HG03159 (cell line): ENCODE data around the gene TMEM37.

Experiments
- ATAC-seq: cut with Tn5 transposase; IDR thresholded peaks from one replicate; pipeline ENCODE4 v1.9.1; 2021; ENCODE audit warnings: mild to moderate bottlenecking, moderate library complexity; ENCODE audit not compliant: unreplicated experiment

The TMEM37 gene

GRCh38 chr2:119475857-119476244 is 44.2 kb downstream of the TMEM37 start:
- ATAC-seq: no peak

GRCh38 chr2:119476301-119477112 is 44.9 kb downstream of the TMEM37 start:
- peak; percentile 70 for ATAC-seq

GRCh38 chr2:119477113-119477505 is 45.5 kb downstream of the TMEM37 start:
- no peak for ATAC-seq

- no peak for ATAC-seq
Measured at GRCh38 chr2:119478188-119478977, 46.7 kb downstream of the TMEM37 start.

GRCh38 chr2:119478978-119479295 is 47.3 kb downstream of the TMEM37 start:
- no peak for ATAC-seq

GRCh38 chr2:119480184-119480583 is 48.5 kb downstream of the TMEM37 start:
- no peak for ATAC-seq

- no peak for ATAC-seq
Measured at GRCh38 chr2:119480718-119481142, 49.1 kb downstream of the TMEM37 start.

- no peak for ATAC-seq
Measured at GRCh38 chr2:119481501-119482455, 50.1 kb downstream of the TMEM37 start.

GRCh38 chr2:119482481-119483394 is 51.1 kb downstream of the TMEM37 start:
- ATAC-seq: no peak

- ATAC-seq: no peak
Measured at GRCh38 chr2:119483395-119483753, 51.7 kb downstream of the TMEM37 start.

GRCh38 chr2:119483896-119484718 is 52.5 kb downstream of the TMEM37 start:
- no peak for ATAC-seq

- ATAC-seq: no peak
Measured at GRCh38 chr2:119484834-119485233, 53.2 kb downstream of the TMEM37 start.

- ATAC-seq: no peak
Measured at GRCh38 chr2:119485336-119486110, 53.9 kb downstream of the TMEM37 start.

GRCh38 chr2:119486196-119486827 is 54.7 kb downstream of the TMEM37 start:
- no peak for ATAC-seq

GRCh38 chr2:119486886-119487285 is 55.2 kb downstream of the TMEM37 start:
- no peak for ATAC-seq

GRCh38 chr2:119487434-119488244 is 56.0 kb downstream of the TMEM37 start:
- peak; percentile 91 for ATAC-seq
